Right hindlimb (tissue), 1 donor: ENCODE data around the gene ELK3.

ENCODE experiments used
- DNase-seq: peaks from one replicate; pipeline ENCODE4 v3.0.0-alpha.2; 2018

ELK3 gene

GRCh38 chr12:96258104-96258961 is 64.2 kb downstream of the ELK3 start:
- peak; percentile 51 for DNase-seq

DNA sequence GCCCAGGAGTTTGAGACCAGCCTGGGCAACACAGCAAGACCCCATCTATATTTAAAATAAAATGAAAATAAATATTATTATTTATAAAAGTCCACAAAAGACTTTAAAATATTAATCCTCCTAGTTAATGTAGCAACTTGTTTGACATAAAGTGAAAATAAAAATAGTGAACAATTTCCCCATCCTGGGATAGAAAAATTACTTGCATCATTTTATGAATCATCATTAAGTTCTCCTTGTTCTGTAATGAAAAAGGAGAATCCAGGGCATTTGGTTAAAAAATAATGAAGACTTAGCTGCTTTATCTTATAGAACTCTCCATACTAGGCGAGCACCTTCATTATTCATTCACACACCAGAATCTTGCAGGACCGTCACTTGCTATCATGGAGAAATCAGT is 66.1 kb downstream of the ELK3 start:
- DNase-seq = no peak

- DNase-seq = no peak
Measured at GRCh38 chr12:96260644-96261043, 66.5 kb downstream of the ELK3 start.

DNA sequence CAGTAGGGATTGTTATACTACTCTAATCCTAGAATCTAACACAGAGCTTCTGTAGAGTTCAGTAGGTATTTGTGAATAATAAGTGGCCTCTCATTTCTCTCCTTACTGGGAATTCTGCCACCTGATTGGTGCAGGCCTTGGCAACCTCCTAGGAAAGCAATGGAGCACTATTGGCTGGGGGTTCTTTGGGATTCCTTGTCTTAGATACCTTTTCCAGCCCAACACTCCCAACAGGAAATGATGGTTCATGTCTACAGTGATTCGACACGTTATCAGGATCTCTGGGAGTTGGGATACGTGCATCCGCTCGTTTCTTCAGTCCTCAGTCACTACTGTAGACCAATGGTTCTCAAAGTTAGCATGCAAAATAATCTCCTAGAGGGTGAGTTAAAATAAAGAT is 67.4 kb downstream of the ELK3 start:
- no peak for DNase-seq

DNA sequence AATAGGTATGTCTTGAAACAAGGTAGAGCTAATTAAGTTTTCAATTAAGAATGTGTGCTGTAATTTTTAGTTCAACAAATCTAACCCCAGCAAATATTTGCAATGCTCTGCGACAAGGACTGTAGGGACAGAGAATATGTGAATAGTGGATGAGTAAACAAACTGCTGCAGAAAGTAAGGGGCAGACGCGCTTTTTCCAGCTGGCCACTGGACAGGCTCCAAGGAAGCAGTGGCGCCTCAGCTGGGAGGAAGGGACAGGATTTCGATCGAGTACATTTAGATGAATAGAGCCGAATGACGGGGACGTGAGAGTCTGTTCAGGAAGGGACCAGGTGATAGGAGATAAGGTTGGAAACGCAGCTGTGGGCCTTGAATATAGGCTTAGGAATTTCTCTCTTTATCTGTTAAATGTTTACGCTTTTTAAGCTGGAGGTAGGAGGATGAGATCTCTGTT is 69.3 kb downstream of the ELK3 start:
- no peak for DNase-seq

DNA sequence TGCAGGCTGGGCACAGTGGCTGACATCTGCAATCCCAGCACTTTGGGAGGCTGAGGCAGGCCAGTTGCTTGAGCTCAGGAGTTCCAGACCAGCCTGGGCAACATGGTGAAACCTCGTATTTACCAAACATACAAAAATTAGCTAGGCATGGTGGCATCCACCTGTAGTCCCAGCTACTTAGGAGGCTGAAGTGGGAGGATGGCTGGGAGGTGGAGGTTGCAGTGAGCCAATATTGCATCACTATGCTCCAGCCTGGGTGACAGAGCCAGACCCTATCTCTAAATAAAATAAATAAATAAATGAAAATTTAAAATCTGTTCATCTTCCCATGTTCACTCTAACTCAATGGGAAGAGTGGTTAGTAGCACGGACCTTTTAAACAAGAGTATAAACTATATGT is 71.2 kb downstream of the ELK3 start:
- no peak for DNase-seq

DNA sequence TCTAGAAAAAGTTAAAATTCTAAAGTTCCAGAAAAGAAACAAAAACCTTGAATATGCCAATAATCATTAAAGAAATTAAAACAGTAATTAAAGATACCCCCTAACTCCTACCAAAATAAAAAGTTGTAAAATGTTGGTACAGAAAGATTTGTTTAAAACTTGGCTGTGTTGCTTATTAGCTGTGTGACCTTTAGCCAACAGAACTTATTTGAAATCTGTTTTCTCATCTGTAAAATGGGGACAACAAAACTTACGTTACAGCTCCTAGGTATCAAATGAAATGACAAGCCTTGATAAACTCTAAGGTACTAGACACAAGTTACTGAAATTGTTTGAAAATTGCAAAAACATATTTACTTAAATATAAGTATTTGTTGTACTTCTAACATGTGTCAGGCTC is 71.7 kb downstream of the ELK3 start:
- DNase-seq = no peak

GRCh38 chr12:96266238-96266637 is 72.1 kb downstream of the ELK3 start:
- DNase-seq = no peak

DNA sequence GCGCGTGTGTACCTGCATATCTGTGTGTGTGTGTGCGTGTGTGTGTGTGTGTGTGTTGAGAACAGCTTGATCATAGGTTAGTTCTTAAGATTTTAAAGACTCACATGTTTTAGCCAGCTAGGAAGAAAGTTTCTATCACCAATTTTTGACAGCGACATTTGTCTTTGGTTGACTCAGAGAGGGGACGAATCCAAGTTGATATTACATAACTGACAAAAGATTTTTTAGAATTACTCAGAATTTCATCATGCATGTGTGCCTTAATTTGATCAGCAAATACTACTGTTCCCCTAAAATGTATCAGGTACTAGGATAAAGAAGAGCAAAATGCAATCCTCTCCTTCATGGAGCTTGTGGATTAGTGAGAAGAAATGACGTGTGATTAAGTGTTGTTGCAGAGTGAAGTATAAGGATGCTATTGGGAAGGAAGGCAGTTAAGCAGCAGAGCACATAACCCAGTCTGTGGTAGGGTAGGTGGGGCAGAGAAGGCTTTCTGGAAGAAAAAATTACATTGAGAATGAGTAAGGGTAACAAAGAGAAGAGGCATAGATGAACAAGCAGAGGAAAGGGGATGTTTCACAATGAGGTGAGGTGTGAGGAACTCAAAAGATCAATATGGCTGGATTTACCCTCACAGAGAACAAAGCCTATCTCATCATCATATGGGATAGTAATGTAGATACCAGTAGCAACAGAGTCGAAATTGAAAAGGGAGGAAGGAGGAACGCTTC is 77.5 kb downstream of the ELK3 start:
- no peak for DNase-seq

- DNase-seq = no peak
Measured at GRCh38 chr12:96274331-96274730, 80.2 kb downstream of the ELK3 start.

GRCh38 chr12:96285158-96285557 is 91.0 kb downstream of the ELK3 start:
- DNase-seq = no peak

DNA sequence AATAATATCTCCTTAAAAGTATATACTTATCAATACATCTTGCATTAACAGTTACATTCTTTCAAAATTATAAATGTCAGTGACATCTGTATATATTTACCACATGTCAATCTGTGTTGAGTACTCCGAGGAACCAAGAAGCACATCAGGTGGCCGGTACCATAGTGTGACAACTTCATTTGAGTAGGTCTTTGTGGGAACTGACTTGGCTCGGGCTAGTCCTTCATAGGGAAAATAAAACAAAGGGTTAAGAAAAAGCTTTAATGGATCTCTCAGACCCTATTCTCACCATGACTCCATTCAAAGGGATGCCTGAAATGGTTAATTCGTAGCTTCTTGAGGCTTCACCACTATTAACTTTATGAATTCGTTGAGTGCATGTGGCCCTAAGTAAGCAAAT is 94.9 kb downstream of the ELK3 start:
- no peak for DNase-seq

- DNase-seq = no peak
Measured at GRCh38 chr12:96293093-96293492, 98.9 kb downstream of the ELK3 start.

DNA sequence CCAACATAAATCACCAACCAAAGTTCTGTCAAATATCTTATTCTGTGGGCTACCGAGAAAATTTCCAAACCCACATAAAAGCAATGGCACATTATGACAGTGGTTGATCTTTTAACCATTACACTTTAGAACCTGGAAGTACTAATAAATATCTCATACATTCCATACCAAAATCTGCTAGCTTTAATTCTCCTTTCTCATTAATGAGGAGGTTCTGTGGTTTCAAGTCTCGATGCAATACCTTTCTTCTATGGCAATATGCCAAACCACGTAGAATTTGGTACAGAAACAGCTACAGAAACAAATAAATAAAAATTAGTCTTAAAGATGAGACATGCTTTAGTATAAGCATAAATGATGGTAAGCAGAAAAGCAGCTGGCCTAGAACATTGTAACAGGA is 100.7 kb downstream of the ELK3 start:
- no peak for DNase-seq

DNA sequence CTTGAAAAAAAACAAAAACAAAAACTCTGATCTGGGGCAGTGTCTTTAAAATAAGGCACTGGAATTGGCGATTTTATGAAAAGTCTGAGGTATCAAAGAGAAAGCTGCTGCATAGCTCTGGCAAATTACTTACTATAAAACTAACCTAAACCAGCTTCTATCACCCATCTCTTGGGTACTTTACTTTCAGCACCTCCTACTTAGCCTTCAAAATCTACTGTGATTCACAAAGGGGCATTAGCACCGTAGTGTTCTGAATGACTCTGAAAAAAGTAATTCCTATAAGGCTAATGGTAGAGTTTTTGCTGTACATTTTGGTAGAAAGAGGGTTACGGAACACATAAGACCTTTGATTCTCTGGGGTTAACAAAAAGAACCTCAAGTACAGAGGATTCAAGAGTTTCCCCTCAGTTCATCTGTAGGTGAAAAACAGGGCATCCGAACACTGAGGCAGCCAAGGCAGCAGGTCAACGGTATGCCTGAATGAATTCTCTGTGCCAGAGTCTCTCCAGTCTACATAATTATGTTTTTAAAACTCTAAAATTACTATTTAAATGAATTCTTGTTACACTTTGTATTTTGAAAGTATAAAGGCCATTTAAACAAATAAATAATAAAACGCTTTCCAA is 101.5 kb downstream of the ELK3 start:
- DNase-seq = no peak

- no peak for DNase-seq
Measured at GRCh38 chr12:96297504-96297903, 103.3 kb downstream of the ELK3 start.

DNA sequence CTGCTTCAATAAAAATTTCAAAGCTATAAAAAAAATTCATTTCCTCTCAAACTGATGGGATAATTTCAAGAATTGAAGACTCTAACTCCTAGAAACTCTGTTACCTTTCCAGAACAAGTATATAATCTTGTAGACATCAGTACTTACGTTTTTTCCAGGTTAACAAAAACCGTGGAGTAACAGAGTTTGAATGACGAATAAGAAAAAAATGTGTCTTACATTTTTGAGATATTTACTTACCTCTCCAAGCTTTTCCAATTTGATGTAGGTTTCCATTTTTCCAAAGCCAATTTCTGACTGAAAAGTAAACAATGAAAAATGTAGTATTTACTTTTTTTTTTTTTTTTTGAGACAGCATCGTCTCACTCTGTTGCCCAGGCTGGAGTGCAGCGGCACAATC is 105.9 kb downstream of the ELK3 start:
- no peak for DNase-seq

DNA sequence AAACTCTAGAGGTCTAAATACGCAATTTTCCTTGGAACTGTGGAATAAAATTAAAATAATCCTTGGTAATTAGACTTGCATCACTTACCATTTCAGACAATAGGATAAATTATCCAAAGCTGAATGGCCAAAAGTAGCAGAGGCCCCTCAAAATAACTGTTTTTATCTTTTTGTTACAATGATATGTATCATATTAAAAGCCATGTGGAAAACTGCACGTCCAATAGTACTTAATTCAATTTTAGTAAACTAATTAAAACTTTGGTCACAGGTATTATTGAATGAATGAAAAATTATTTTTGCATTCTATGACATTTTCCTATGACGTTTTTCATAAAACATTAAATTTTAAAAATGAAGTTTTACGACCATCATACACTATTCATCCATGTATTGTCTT is 107.6 kb downstream of the ELK3 start:
- no peak for DNase-seq

GRCh38 chr12:96302687-96303310 is 108.6 kb downstream of the ELK3 start:
- no peak for DNase-seq

DNA sequence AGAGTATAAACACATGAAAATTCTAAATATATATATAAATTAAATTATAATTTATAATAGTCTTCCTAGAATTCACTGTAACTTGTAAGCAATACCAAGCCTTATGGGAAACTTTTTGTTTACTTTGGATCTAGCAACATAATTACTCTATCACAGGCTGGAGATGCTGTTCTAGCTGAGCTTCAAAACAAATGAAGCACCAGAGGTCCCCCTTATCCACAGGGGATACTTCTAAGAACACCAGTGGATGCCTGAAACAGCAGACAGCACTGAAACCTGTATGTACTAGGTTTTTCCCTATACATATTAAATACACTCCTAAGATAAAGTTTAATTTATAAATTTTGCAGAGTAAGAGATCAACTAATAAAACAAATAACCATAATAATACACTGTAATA is 109.5 kb downstream of the ELK3 start:
- DNase-seq = no peak

- DNase-seq = no peak
Measured at GRCh38 chr12:96305665-96306064, 111.5 kb downstream of the ELK3 start.

DNA sequence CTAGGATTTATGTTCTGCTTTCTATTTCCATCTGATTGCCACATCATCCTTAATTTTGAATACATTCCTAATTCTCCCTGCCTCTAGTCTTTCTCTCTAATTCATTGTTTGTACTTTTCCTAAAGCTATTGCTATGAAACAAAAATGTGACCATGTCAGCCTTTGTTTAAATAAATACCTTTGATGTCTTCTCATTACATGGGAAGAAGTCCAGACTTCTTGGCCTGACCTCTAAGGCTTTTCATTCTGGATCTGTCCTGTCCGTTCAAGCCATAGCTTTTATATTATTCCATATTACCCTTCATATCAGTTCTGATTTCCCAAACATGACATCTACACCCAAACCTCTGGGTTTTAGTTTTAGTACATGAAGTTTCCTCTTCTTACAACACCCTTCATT is 114.7 kb downstream of the ELK3 start:
- DNase-seq = no peak

DNA sequence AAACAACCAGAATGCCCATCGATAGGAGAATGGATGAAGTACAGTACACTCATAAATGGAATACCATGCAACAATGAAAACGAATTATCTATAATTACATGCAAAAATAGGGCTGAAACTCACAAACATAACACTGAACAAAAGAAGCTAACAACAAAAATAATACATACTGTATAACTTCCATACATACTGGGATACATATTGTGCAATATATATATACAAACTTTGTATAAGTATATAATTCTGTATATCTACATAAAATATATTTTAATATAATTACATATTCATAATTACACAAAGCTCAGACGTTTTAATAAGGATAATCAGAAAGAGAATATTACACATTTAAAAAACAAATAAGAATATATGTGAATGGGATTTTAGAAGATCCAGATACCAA is 115.9 kb downstream of the ELK3 start:
- no peak for DNase-seq
